Activated CD4-positive, alpha-beta T cell treated with anti-CD3 and anti-CD28 coated beads, Interleukin-2, Interleukin-4, amounts not matched to agents 100 ng/mL and 50 ng/mL, durations not matched to agents 16 hours and 8 hours (primary cell): ENCODE data around the gene TIMM50.
"Not testable (repeated sequence)": the region's sequence is repeated elsewhere in the genome, so short reads cannot be mapped to it uniquely, and the experiment has no call there.

ENCODE experiments used
- DNase-seq: peaks from one replicate; pipeline ENCODE4 v3.0.0-alpha.2; 2020; ENCODE audit warnings: low spot score

TIMM50 gene

GRCh38 chr19:39480337-39481228 lies at the start of gene TIMM50:
TSS of gene TIMM50 (plus strand) at chr19:39480838. CDS start at chr19:39480854, 16 bp downstream.
- DNase-seq, result peak; percentile 97

GRCh38 chr19:39432677-39433025 lies 48.0 kb upstream of the TIMM50 start:
- DNase-seq, result no peak

GRCh38 chr19:39433480-39434079 lies 47.1 kb upstream of the TIMM50 start:
- no peak for DNase-seq

GRCh38 chr19:39434123-39435076 lies 46.2 kb upstream of the TIMM50 start:
- DNase-seq, result no peak

GRCh38 chr19:39435499-39436349 lies 44.9 kb upstream of the TIMM50 start, which contains the start of gene RPS16:
TSS of gene RPS16 (minus strand) at chr19:39435949. CDS start at chr19:39435895, 54 bp downstream.
- peak; percentile 99 for DNase-seq

- DNase-seq, result no peak
These were observed 44.3 kb upstream of the TIMM50 start for GRCh38 chr19:39436350-39436716.

GRCh38 chr19:39438270-39438934 lies 42.2 kb upstream of the TIMM50 start:
- no peak for DNase-seq

- no peak for DNase-seq
These were observed 35.9 kb upstream of the TIMM50 start for GRCh38 chr19:39444598-39445195.

GRCh38 chr19:39445196-39446111 lies 35.2 kb upstream of the TIMM50 start, which contains the start of gene SUPT5H:
TSS of gene SUPT5H (plus strand) at chr19:39445582. CDS start at chr19:39445891, 309 bp downstream.
- peak; percentile 99 for DNase-seq

GRCh38 chr19:39446365-39447084 lies 34.1 kb upstream of the TIMM50 start:
- DNase-seq, result no peak

- DNase-seq, result peak; percentile 39
These were observed 32.4 kb upstream of the TIMM50 start for GRCh38 chr19:39448271-39448670.

- DNase-seq, result no peak
These were observed 31.4 kb upstream of the TIMM50 start for GRCh38 chr19:39449116-39449797.

- not testable (repeated sequence) for DNase-seq
These were observed 29.4 kb upstream of the TIMM50 start for GRCh38 chr19:39451257-39451656.

- DNase-seq, result no peak
These were observed 17.2 kb upstream of the TIMM50 start for GRCh38 chr19:39463403-39463802.

- DNase-seq, result no peak
These were observed 14.5 kb upstream of the TIMM50 start for GRCh38 chr19:39465956-39466747.

GRCh38 chr19:39467941-39468340 lies 12.7 kb upstream of the TIMM50 start:
- no peak for DNase-seq

GRCh38 chr19:39469036-39469435 lies 11.6 kb upstream of the TIMM50 start:
- DNase-seq, result no peak
